ENCODE results near the gene PPM1E. TPM values are rescaled to one million over a fixed set of nuclear protein-coding genes. Genes with fewer than 3 reads are reported as not detected.
"Not testable (repeated sequence)": the region's sequence is repeated elsewhere in the genome, so short reads cannot be mapped to it uniquely, and the experiment has no call there.

The PPM1E gene
- total RNA-seq, 1 donor from 2014 or later = 3.6 TPM

GRCh38 chr17:58932956-58933355 lies 177.3 kb downstream of the PPM1E start:
- Mint-ChIP-seq H3K9me3 (no peaks in the 10 kb centered on the region), H3K4me1 (ENCODE audit: unreplicated experiment) (no peaks in the 10 kb centered on the region), H3K27ac (no peak overlapping the region), H3K36me3 (no peaks in the 10 kb centered on the region), H3K4me3 (no peak overlapping the region), H3K27me3 (no peaks in the 10 kb centered on the region)
- TF ChIP-seq CTCF (conservative IDR thresholded peaks at IDR 0.05) = no peak
- DNase-seq (ENCODE audit: extremely low spot score, unreplicated experiment) = no peak

- no peak overlapping the region for H3K27ac Mint-ChIP-seq
- no peaks in the 10 kb centered on the region for H3K36me3 Mint-ChIP-seq
- H3K27me3 Mint-ChIP-seq = no peaks in the 10 kb centered on the region
- no peaks in the 10 kb centered on the region for H3K4me1 Mint-ChIP-seq (ENCODE audit: unreplicated experiment)
- DNase-seq (ENCODE audit: extremely low spot score, unreplicated experiment) = no peak
- H3K9me3 Mint-ChIP-seq = no peaks in the 10 kb centered on the region
- TF ChIP-seq CTCF (conservative IDR thresholded peaks at IDR 0.05) = no peak
- H3K4me3 Mint-ChIP-seq = no peak overlapping the region
Measured at GRCh38 chr17:58936295-58936694, 180.6 kb downstream of the PPM1E start.

- DNase-seq (ENCODE audit: extremely low spot score, unreplicated experiment) = no peak
- Mint-ChIP-seq H3K36me3 (no peaks in the 10 kb centered on the region), H3K27me3 (no peaks in the 10 kb centered on the region), H3K27ac (no peak overlapping the region), H3K4me1 (ENCODE audit: unreplicated experiment) (no peaks in the 10 kb centered on the region), H3K9me3 (no peaks in the 10 kb centered on the region), H3K4me3 (no peak overlapping the region)
- TF ChIP-seq CTCF (conservative IDR thresholded peaks at IDR 0.05) = no peak
Measured at GRCh38 chr17:58944166-58944565, 188.5 kb downstream of the PPM1E start.

- no peaks in the 10 kb centered on the region for H3K36me3 Mint-ChIP-seq
- DNase-seq (ENCODE audit: extremely low spot score, unreplicated experiment) = no peak
- no peak overlapping the region for H3K4me3 Mint-ChIP-seq
- H3K4me1 Mint-ChIP-seq (ENCODE audit: unreplicated experiment) = no peaks in the 10 kb centered on the region
- no peaks in the 10 kb centered on the region for H3K27me3 Mint-ChIP-seq
- no peaks in the 10 kb centered on the region for H3K9me3 Mint-ChIP-seq
- TF ChIP-seq CTCF (conservative IDR thresholded peaks at IDR 0.05) = no peak
- no peak overlapping the region for H3K27ac Mint-ChIP-seq
Measured at GRCh38 chr17:58947411-58947810, 191.8 kb downstream of the PPM1E start.

- Mint-ChIP-seq H3K27me3 (no peaks in the 10 kb centered on the region), H3K4me3 (no peak overlapping the region), H3K4me1 (ENCODE audit: unreplicated experiment) (no peaks in the 10 kb centered on the region), H3K36me3 (no peaks in the 10 kb centered on the region), H3K9me3 (no peaks in the 10 kb centered on the region), H3K27ac (no peak overlapping the region)
- no peak for TF ChIP-seq CTCF (conservative IDR thresholded peaks at IDR 0.05)
- no peak for DNase-seq (ENCODE audit: extremely low spot score, unreplicated experiment)
Measured at GRCh38 chr17:58947824-58948223, 192.2 kb downstream of the PPM1E start.

- not testable (repeated sequence) for H3K36me3 Mint-ChIP-seq; H3K27me3 Mint-ChIP-seq; DNase-seq (ENCODE audit: extremely low spot score, unreplicated experiment); H3K4me3 Mint-ChIP-seq; H3K4me1 Mint-ChIP-seq (ENCODE audit: unreplicated experiment); H3K9me3 Mint-ChIP-seq; H3K27ac Mint-ChIP-seq
Measured at GRCh38 chr17:58954358-58954757, 198.7 kb downstream of the PPM1E start.
